Mammary epithelial cell (primary cell): ENCODE data around the gene PRSS37.

Experiments
- EZH2 ChIP-seq: IDR thresholded peaks from 2 replicates; pipeline ENCODE4 v1.6.1; 2012; ENCODE audit warnings: low read length, inconsistent platforms, borderline replicate concordance
- TF ChIP-seq, protein P1 (sequence below), 2 donors: IDR thresholded peaks in 1 of 2; conservative IDR thresholded peaks in 1 of 2; 2 replicates each; pipeline ENCODE4 v1.5.1; 2011 to 2012; ENCODE audit warnings: inconsistent platforms in 2 of 2, low read length in 2 of 2, mild to moderate bottlenecking in 2 of 2, control low read depth in 1 of 2, low read depth in 1 of 2; ENCODE audit not compliant: insufficient read depth in 1 of 2; ENCODE audit errors: extremely low read depth in 1 of 2

DNA sequence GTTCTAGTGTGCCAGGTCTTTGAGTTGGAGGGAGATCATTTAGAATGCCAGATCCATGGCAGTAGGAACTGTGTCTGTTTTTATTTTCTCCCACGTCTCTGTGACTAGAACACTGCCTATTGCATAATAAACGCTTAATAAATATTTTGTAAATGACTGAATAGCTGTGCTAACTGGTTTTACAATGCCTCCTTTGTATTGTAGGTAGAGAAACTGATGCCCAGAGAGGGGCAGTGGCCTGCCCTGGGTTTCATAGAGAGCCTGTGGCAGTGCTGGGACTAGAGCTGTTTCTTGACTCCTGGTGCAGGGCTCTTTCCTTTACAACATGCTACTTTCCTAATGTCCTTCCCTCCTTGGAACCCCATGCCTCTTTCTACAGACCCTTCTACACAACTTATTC is 48.8 kb downstream of the PRSS37 start:
- TF ChIP-seq EZH2 = no peak
- TF ChIP-seq, protein P1, sequence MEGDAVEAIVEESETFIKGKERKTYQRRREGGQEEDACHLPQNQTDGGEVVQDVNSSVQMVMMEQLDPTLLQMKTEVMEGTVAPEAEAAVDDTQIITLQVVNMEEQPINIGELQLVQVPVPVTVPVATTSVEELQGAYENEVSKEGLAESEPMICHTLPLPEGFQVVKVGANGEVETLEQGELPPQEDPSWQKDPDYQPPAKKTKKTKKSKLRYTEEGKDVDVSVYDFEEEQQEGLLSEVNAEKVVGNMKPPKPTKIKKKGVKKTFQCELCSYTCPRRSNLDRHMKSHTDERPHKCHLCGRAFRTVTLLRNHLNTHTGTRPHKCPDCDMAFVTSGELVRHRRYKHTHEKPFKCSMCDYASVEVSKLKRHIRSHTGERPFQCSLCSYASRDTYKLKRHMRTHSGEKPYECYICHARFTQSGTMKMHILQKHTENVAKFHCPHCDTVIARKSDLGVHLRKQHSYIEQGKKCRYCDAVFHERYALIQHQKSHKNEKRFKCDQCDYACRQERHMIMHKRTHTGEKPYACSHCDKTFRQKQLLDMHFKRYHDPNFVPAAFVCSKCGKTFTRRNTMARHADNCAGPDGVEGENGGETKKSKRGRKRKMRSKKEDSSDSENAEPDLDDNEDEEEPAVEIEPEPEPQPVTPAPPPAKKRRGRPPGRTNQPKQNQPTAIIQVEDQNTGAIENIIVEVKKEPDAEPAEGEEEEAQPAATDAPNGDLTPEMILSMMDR (conservative IDR thresholded peaks at IDR 0.05 in 1 of 2, IDR thresholded peaks at IDR 0.05 in 1 of 2; ENCODE audit: extremely low read depth in 1 of 2, insufficient read depth in 1 of 2, low read depth in 1 of 2, low read length in 2 of 2) = no peak
